ENCODE measurements around the gene RASAL1.

The RASAL1 gene

DNA sequence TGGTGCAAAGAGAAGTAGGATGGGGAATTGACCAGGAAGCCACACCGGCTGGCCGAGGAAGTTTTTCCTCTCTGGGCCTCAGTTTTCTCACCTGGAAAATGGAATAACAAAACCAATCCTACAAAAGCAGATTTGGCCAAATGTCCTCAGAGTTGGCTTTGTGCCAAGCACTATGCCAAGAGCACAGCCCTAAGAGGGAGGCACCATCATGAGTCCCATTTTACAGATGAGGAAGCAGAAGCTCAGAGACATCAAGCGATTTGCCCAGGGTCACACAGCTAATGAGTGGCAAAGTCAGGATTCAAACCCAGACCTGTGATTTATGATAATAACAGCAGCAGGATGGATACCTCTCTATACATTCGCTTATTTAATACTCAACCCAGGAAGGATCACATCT is 27.3 kb downstream of the RASAL1 start:
- H3K27ac ChIP-seq: no peak overlapping the region
- TF ChIP-seq, protein P1, sequence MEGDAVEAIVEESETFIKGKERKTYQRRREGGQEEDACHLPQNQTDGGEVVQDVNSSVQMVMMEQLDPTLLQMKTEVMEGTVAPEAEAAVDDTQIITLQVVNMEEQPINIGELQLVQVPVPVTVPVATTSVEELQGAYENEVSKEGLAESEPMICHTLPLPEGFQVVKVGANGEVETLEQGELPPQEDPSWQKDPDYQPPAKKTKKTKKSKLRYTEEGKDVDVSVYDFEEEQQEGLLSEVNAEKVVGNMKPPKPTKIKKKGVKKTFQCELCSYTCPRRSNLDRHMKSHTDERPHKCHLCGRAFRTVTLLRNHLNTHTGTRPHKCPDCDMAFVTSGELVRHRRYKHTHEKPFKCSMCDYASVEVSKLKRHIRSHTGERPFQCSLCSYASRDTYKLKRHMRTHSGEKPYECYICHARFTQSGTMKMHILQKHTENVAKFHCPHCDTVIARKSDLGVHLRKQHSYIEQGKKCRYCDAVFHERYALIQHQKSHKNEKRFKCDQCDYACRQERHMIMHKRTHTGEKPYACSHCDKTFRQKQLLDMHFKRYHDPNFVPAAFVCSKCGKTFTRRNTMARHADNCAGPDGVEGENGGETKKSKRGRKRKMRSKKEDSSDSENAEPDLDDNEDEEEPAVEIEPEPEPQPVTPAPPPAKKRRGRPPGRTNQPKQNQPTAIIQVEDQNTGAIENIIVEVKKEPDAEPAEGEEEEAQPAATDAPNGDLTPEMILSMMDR (conservative IDR thresholded peaks at IDR 0.05; ENCODE audit: low read depth): no peak
- no peak for DNase-seq (ENCODE audit: low spot score)
- ChIA-PET CTCF (interaction anchor here (0.6 to 0.7 kb wide), 2 partner anchors 15 to 24 kb away, joined by 4 read pairs; no protein-coding TSS in a partner anchor), POLR2A (ENCODE audit: low non-redundant PET) (no interaction called here)

DNA sequence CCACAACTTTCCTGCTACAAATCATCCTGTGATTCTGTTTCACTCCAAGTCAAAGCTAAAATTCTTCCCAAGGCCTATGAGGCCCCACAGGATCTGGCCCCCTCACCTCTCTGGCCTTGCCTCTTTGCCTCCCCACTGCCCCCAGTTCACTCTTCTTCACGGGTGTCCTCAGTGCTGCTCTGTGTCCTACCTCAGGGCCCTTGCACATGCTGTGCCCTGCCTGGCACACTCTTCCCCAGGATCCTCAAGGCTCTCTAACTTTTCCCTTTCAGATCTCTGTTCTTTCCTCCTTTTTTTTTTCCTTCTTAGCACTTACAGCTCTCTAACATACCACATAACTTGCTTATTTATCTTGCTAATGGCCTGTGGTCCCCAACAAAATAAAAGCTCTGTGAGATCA is 29.2 kb downstream of the RASAL1 start:
- H3K27ac ChIP-seq: no peak overlapping the region
- POLR2A ChIA-PET (ENCODE audit: low non-redundant PET): no interaction called here
- TF ChIP-seq, protein P1 (conservative IDR thresholded peaks at IDR 0.05; ENCODE audit: low read depth): no peak
- no peak for DNase-seq (ENCODE audit: low spot score)
- CTCF ChIA-PET: interaction anchor here (0.7 kb wide), 1 partner anchor 25 kb away, joined by 3 read pairs; no protein-coding TSS in a partner anchor

DNA sequence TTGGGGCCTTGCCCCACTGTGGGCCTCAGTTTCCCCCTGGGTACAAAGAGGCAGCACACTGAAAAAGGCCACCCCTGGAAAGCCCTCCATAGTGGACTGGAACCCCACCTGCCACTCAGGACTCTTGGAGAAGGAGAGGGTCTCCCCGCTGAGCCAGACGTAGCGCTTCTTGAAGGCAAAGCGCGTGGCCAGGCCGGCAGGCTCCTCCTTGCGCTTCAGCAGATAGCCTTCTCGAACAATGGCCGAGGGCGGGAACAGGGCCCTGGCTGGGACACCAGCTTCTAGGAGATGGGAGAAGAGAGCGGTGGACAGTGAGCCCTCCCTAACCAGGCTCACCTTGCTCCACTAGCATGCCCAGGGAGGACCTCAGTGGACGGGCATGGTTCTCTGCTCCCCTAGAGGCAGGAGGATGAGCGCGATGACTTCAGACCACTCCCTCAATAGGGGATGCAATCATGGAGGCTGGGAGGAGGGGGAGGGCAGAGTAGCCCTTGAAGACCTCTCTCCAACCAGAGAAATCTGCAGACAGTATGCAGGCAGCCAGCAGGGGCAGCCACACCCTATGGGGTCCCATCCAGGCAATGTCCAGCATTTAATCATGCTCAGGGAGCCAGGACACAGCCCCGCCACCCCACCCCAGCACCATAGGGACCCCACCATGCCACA is 29.8 kb downstream of the RASAL1 start:
- TF ChIP-seq, protein P1 (conservative IDR thresholded peaks at IDR 0.05; ENCODE audit: low read depth): no peak
- POLR2A ChIA-PET (ENCODE audit: low non-redundant PET): no interaction called here
- CTCF ChIA-PET: no interaction called here
- H3K27ac ChIP-seq: no peak overlapping the region
- no peak for DNase-seq (ENCODE audit: low spot score)

DNA sequence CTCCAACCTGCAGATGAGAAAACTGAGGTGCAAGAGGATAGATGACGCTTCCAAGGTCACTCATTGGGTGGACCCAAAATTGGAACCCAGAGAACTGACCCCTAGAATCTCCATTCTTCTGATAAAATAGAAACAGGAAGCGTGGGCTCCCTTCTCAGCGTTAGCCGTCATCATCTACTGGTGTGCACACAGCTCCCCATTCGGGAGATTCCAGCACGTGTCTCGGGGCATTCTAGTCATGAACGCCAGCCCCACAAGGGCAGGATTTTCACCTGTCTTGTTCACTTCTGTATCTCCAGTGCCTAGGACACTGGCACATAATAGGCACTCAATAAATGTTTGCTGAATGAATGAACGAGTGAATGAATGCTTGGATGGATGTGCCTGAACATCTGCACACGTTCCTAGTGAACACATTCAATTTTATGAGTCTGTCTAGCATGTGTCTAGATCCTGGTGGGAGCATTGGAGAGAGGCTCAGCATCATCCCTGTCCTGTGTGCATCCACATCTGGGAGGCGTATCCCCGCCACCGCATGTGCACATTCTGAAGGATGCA is 30.5 kb downstream of the RASAL1 start:
- no peak for DNase-seq (ENCODE audit: low spot score)
- ChIA-PET CTCF (interaction anchor here (0.6 kb wide), 1 partner anchor 69 kb away, joined by 3 read pairs; no protein-coding TSS in a partner anchor), POLR2A (ENCODE audit: low non-redundant PET) (no interaction called here)
- TF ChIP-seq, protein P1 (conservative IDR thresholded peaks at IDR 0.05; ENCODE audit: low read depth): no peak
- H3K27ac ChIP-seq: no peak overlapping the region

DNA sequence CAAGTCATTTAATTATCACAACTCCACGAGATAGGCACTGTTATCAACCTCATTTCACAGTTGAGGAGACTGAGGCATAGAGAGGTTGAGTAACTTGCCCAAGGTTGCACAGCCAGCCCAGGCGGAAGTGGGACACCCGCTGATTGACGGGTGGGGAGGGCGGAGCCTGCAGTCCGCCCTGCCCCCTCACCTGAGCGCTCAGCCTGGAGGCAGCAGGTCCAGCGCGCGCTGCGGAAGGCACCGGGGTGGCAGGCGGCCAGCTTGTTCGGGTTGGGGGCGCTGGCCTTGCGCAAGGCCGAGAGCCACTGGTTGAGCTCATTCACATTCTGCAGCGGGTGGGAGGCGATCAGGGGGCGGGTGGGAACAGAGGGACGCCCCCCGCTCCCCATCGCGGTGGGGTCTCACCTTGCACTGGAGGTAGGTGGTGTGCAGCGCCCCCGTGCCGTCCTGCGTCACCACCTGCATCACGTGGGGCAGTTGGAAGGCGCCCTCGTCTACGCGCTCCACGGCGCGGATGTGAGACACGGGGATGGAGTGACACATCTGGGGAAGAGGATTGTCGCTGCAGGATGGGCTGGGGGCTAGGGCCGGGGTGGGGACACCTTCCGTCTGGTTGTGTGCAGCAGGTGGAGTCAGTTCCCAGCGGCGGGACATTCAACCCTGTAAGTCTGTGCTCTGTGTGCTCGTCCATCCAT is 31.7 kb downstream of the RASAL1 start:
- TF ChIP-seq, protein P1 (conservative IDR thresholded peaks at IDR 0.05; ENCODE audit: low read depth): no peak
- ChIA-PET POLR2A (ENCODE audit: low non-redundant PET) (no interaction called here), CTCF (interaction anchor here (0.7 kb wide), 1 partner anchor 549 kb away, joined by 6 read pairs; no protein-coding TSS in a partner anchor)
- DNase-seq (ENCODE audit: low spot score): peak; percentile 56
- no peak overlapping the region for H3K27ac ChIP-seq

DNA sequence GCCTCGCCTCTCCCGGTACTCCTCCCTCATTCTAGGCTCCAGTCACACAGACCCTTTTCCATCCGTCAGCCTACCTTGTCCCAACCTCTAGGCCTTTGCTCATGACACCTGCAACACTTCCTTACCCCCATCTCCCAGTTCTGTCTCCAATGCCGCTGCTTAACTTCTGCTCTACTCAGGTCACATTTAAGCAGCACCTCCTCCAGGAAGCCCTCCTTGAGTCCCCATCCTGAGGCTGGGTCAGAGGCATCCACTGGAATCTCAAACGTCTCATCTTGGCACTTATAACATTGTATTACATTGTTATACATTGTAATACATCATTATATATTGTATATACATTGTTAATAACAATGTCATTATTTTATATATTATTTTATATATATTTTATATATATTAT is 32.8 kb downstream of the RASAL1 start:
- POLR2A ChIA-PET (ENCODE audit: low non-redundant PET): no interaction called here
- no peak overlapping the region for H3K27ac ChIP-seq
- CTCF ChIA-PET: no interaction called here
- TF ChIP-seq, protein P1 (conservative IDR thresholded peaks at IDR 0.05; ENCODE audit: low read depth): no peak
- DNase-seq (ENCODE audit: low spot score): no peak
